DOHH2 (cell line): Measurements from ENCODE around the gene TNPO1.

ENCODE experiments used
- EZH2phosphoT487 ChIP-seq: fragments of 200-600 bp; sonication (generic); IDR thresholded peaks from 2 replicates; pipeline ENCODE4 v1.6.1; 2017; ENCODE audit warnings: borderline replicate concordance, mild to moderate bottlenecking, antibody characterized with exemption, low read length, moderate library complexity, mixed read lengths
- TF ChIP-seq, protein P1 (sequence below): fragments of 200-600 bp; sonication (generic); IDR thresholded peaks from one replicate; pipeline ENCODE4 v1.5.1; 2014; ENCODE audit warnings: antibody characterized with exemption, mild to moderate bottlenecking, low read depth, low read length; ENCODE audit not compliant: poor library complexity, severe bottlenecking

DNA sequence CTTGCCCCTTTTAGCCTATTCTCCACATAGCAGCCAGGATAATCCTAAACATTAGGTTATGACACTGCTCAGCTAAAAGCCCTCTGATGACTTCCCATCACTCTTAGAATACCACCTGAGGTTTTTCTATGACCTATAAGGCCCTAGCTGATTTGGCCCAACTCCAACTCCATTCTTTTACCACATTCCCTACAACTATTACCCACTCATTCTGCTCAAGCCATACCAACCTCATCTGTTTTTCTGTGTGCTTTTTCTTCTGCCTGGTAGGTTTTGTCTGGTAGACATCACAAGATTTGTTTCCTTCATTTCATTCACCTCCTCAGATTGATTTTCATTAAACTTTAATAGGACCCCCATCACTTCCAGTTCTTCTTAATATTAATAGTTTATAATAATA is 126.8 kb downstream of the TNPO1 start:
- TF ChIP-seq, protein P1, sequence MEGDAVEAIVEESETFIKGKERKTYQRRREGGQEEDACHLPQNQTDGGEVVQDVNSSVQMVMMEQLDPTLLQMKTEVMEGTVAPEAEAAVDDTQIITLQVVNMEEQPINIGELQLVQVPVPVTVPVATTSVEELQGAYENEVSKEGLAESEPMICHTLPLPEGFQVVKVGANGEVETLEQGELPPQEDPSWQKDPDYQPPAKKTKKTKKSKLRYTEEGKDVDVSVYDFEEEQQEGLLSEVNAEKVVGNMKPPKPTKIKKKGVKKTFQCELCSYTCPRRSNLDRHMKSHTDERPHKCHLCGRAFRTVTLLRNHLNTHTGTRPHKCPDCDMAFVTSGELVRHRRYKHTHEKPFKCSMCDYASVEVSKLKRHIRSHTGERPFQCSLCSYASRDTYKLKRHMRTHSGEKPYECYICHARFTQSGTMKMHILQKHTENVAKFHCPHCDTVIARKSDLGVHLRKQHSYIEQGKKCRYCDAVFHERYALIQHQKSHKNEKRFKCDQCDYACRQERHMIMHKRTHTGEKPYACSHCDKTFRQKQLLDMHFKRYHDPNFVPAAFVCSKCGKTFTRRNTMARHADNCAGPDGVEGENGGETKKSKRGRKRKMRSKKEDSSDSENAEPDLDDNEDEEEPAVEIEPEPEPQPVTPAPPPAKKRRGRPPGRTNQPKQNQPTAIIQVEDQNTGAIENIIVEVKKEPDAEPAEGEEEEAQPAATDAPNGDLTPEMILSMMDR = no peak
- no peak for TF ChIP-seq EZH2phosphoT487
